Measurements from ENCODE around the gene ABCC3. TPM values are rescaled to one million over a fixed set of nuclear protein-coding genes. Genes with fewer than 3 reads are reported as not detected.
A peak's percentile ranks its signal among the peaks of the same experiment; 100 is the strongest.

Gene ABCC3
- total and polyA plus RNA-seq, 2 donors = 1.8 to 3.7 TPM

- WGBS = 94% methylated on average over 7 of the region's 7 CpGs
- DNase-seq (ENCODE audit: low read depth in 6 of 9, low spot score in 9 of 9) = no peak
- no peaks in the 10 kb centered on the region for H3K36me3 ChIP-seq (ENCODE audit: control insufficient read depth in 2 of 2, insufficient read depth in 2 of 2, low read length in 1 of 2)
- H3K27me3 ChIP-seq (ENCODE audit: control insufficient read depth in 2 of 2, insufficient read depth in 1 of 2, low read length in 1 of 2) = peaks cover 9 to 74% of the 10 kb centered on the region in 2 donors
- no peak overlapping the region for H3K4me3 ChIP-seq (ENCODE audit: low read length in 2 of 2)
- peaks cover 0 to 7% of the 10 kb centered on the region in 2 donors for H3K4me1 ChIP-seq (ENCODE audit: control insufficient read depth in 2 of 2, insufficient read depth in 2 of 2, low read length in 2 of 2)
- no peaks in the 10 kb centered on the region for H3K9me3 ChIP-seq (ENCODE audit: control insufficient read depth in 2 of 2, insufficient read depth in 1 of 2, low read length in 1 of 2)
- no peak overlapping the region for H3K27ac ChIP-seq (ENCODE audit: low read depth in 1 of 2, low read length in 1 of 2)
Measured at GRCh38 chr17:50624321-50624934, 10.3 kb upstream of the ABCC3 start.

GRCh38 chr17:50625032-50625871, 9.4 kb upstream of the ABCC3 start:
- WGBS = 91% methylated on average over 19 of the region's 19 CpGs
- no peak for DNase-seq (ENCODE audit: low read depth in 6 of 9, low spot score in 9 of 9)
- peaks cover 0 to 7% of the 10 kb centered on the region in 2 donors for H3K4me1 ChIP-seq (ENCODE audit: control insufficient read depth in 2 of 2, insufficient read depth in 2 of 2, low read length in 2 of 2)
- H3K4me3 ChIP-seq (ENCODE audit: low read length in 2 of 2) = no peak overlapping the region
- H3K9me3 ChIP-seq (ENCODE audit: control insufficient read depth in 2 of 2, insufficient read depth in 1 of 2, low read length in 1 of 2) = no peaks in the 10 kb centered on the region
- H3K27me3 ChIP-seq (ENCODE audit: control insufficient read depth in 2 of 2, insufficient read depth in 1 of 2, low read length in 1 of 2) = peaks cover 12 to 75% of the 10 kb centered on the region in 2 donors
- no peaks in the 10 kb centered on the region for H3K36me3 ChIP-seq (ENCODE audit: control insufficient read depth in 2 of 2, insufficient read depth in 2 of 2, low read length in 1 of 2)
- H3K27ac ChIP-seq (ENCODE audit: low read depth in 1 of 2, low read length in 1 of 2) = no peak overlapping the region

GRCh38 chr17:50626037-50626574, 8.6 kb upstream of the ABCC3 start:
- Histone ChIP-seq H3K27me3 (ENCODE audit: control insufficient read depth in 2 of 2, insufficient read depth in 1 of 2, low read length in 1 of 2) (peaks cover 13 to 75% of the 10 kb centered on the region in 2 donors), H3K4me1 (ENCODE audit: control insufficient read depth in 2 of 2, insufficient read depth in 2 of 2, low read length in 2 of 2) (peaks cover 0 to 7% of the 10 kb centered on the region in 2 donors), H3K27ac (ENCODE audit: low read depth in 1 of 2, low read length in 1 of 2) (no peak overlapping the region), H3K9me3 (ENCODE audit: control insufficient read depth in 2 of 2, insufficient read depth in 1 of 2, low read length in 1 of 2) (no peaks in the 10 kb centered on the region), H3K36me3 (ENCODE audit: control insufficient read depth in 2 of 2, insufficient read depth in 2 of 2, low read length in 1 of 2) (no peaks in the 10 kb centered on the region), H3K4me3 (ENCODE audit: low read length in 2 of 2) (no peak overlapping the region)
- peak in 6 of 9 donors; percentile 15 to 65 (median 36) for DNase-seq (ENCODE audit: low read depth in 6 of 9, low spot score in 9 of 9)
- WGBS = 46% methylated on average over 19 of the region's 19 CpGs

GRCh38 chr17:50627036-50627781, 7.5 kb upstream of the ABCC3 start:
- DNase-seq (ENCODE audit: low read depth in 6 of 9, low spot score in 9 of 9) = no peak
- H3K4me1 ChIP-seq (ENCODE audit: control insufficient read depth in 2 of 2, insufficient read depth in 2 of 2, low read length in 2 of 2) = peaks cover 0 to 7% of the 10 kb centered on the region in 2 donors
- no peaks in the 10 kb centered on the region for H3K36me3 ChIP-seq (ENCODE audit: control insufficient read depth in 2 of 2, insufficient read depth in 2 of 2, low read length in 1 of 2)
- WGBS = 87% methylated on average over 17 of the region's 17 CpGs
- no peaks in the 10 kb centered on the region for H3K9me3 ChIP-seq (ENCODE audit: control insufficient read depth in 2 of 2, insufficient read depth in 1 of 2, low read length in 1 of 2)
- peaks cover 23 to 79% of the 10 kb centered on the region in 2 donors for H3K27me3 ChIP-seq (ENCODE audit: control insufficient read depth in 2 of 2, insufficient read depth in 1 of 2, low read length in 1 of 2)
- H3K27ac ChIP-seq (ENCODE audit: low read depth in 1 of 2, low read length in 1 of 2) = no peak overlapping the region
- no peak overlapping the region for H3K4me3 ChIP-seq (ENCODE audit: low read length in 2 of 2)

- DNase-seq (ENCODE audit: low read depth in 6 of 9, low spot score in 9 of 9) = no peak
- Histone ChIP-seq H3K36me3 (ENCODE audit: control insufficient read depth in 2 of 2, insufficient read depth in 2 of 2, low read length in 1 of 2) (no peaks in the 10 kb centered on the region), H3K27ac (ENCODE audit: low read depth in 1 of 2, low read length in 1 of 2) (no peak overlapping the region), H3K4me3 (ENCODE audit: low read length in 2 of 2) (no peak overlapping the region), H3K27me3 (ENCODE audit: control insufficient read depth in 2 of 2, insufficient read depth in 1 of 2, low read length in 1 of 2) (peaks cover 31 to 83% of the 10 kb centered on the region in 2 donors), H3K4me1 (ENCODE audit: control insufficient read depth in 2 of 2, insufficient read depth in 2 of 2, low read length in 2 of 2) (peaks cover 0 to 7% of the 10 kb centered on the region in 2 donors), H3K9me3 (ENCODE audit: control insufficient read depth in 2 of 2, insufficient read depth in 1 of 2, low read length in 1 of 2) (no peaks in the 10 kb centered on the region)
- WGBS = 14% methylated on average over 17 of the region's 17 CpGs
Measured at GRCh38 chr17:50627782-50628601, 6.7 kb upstream of the ABCC3 start.

GRCh38 chr17:50629902-50630301, 4.8 kb upstream of the ABCC3 start:
- H3K36me3 ChIP-seq (ENCODE audit: control insufficient read depth in 2 of 2, insufficient read depth in 2 of 2, low read length in 1 of 2) = no peaks in the 10 kb centered on the region
- peaks cover 0 to 7% of the 10 kb centered on the region in 2 donors for H3K4me1 ChIP-seq (ENCODE audit: control insufficient read depth in 2 of 2, insufficient read depth in 2 of 2, low read length in 2 of 2)
- H3K27ac ChIP-seq (ENCODE audit: low read depth in 1 of 2, low read length in 1 of 2) = no peak overlapping the region
- DNase-seq (ENCODE audit: low read depth in 6 of 9, low spot score in 9 of 9) = no peak
- H3K4me3 ChIP-seq (ENCODE audit: low read length in 2 of 2) = no peak overlapping the region
- WGBS = 75% methylated on average over 6 of the region's 6 CpGs
- peaks cover 0 to 3% of the 10 kb centered on the region in 2 donors for H3K9me3 ChIP-seq (ENCODE audit: control insufficient read depth in 2 of 2, insufficient read depth in 1 of 2, low read length in 1 of 2)
- H3K27me3 ChIP-seq (ENCODE audit: control insufficient read depth in 2 of 2, insufficient read depth in 1 of 2, low read length in 1 of 2) = peaks cover 49 to 98% of the 10 kb centered on the region in 2 donors

GRCh38 chr17:50630524-50631194, 4.0 kb upstream of the ABCC3 start:
- H3K4me1 ChIP-seq (ENCODE audit: control insufficient read depth in 2 of 2, insufficient read depth in 2 of 2, low read length in 2 of 2) = peaks cover 0 to 7% of the 10 kb centered on the region in 2 donors
- DNase-seq (ENCODE audit: low read depth in 6 of 9, low spot score in 9 of 9) = peak in 7 of 9 donors; percentile 14 to 64 (median 42)
- WGBS = 62% methylated on average over 7 of the region's 7 CpGs
- no peak overlapping the region for H3K4me3 ChIP-seq (ENCODE audit: low read length in 2 of 2)
- peaks cover 0 to 3% of the 10 kb centered on the region in 2 donors for H3K9me3 ChIP-seq (ENCODE audit: control insufficient read depth in 2 of 2, insufficient read depth in 1 of 2, low read length in 1 of 2)
- H3K27me3 ChIP-seq (ENCODE audit: control insufficient read depth in 2 of 2, insufficient read depth in 1 of 2, low read length in 1 of 2) = peaks cover 55 to 100% of the 10 kb centered on the region in 2 donors
- H3K36me3 ChIP-seq (ENCODE audit: control insufficient read depth in 2 of 2, insufficient read depth in 2 of 2, low read length in 1 of 2) = no peaks in the 10 kb centered on the region
- no peak overlapping the region for H3K27ac ChIP-seq (ENCODE audit: low read depth in 1 of 2, low read length in 1 of 2)

Measured in thymus (tissue), 11 donors.